Thymus (tissue), 11 donors: Measurements from ENCODE around the gene CLDN3. TPM values are rescaled to one million over a fixed set of nuclear protein-coding genes. Genes with fewer than 3 reads are reported as not detected.

Source experiments
- DNase-seq, 9 donors: peaks; one replicate each; pipeline ENCODE4 v3.0.0-alpha.2; 2013; ENCODE audit warnings: low spot score in 9 of 9, low read depth in 6 of 9, missing footprints in 1 of 9
- H3K27ac ChIP-seq, 2 donors: one replicate each; pipeline ENCODE4 v1.5.1; 2013; ENCODE audit warnings: control low read depth in 1 of 2, low read depth in 1 of 2, low read length in 1 of 2, mild to moderate bottlenecking in 1 of 2, moderate library complexity in 1 of 2
- H3K27me3 ChIP-seq, 2 donors: one replicate each; pipeline ENCODE4 v1.5.1; 2013; ENCODE audit warnings: low read length in 1 of 2; ENCODE audit not compliant: control insufficient read depth in 2 of 2, insufficient read depth in 1 of 2
- H3K36me3 ChIP-seq, 2 donors: one replicate each; pipeline ENCODE4 v1.5.1; 2013; ENCODE audit warnings: low read length in 1 of 2, mild to moderate bottlenecking in 1 of 2, moderate library complexity in 1 of 2; ENCODE audit not compliant: control insufficient read depth in 2 of 2, insufficient read depth in 2 of 2
- H3K4me1 ChIP-seq, 2 donors: one replicate each; pipeline ENCODE4 v1.5.1; 2013; ENCODE audit warnings: low read length in 2 of 2; ENCODE audit not compliant: control insufficient read depth in 2 of 2, insufficient read depth in 2 of 2
- H3K4me3 ChIP-seq, 2 donors: one replicate each; pipeline ENCODE4 v1.5.1; 2013; ENCODE audit warnings: low read length in 2 of 2, control low read depth in 1 of 2, mild to moderate bottlenecking in 1 of 2
- H3K9me3 ChIP-seq, 2 donors: one replicate each; pipeline ENCODE4 v1.5.1; 2013; ENCODE audit warnings: low read length in 1 of 2, mild to moderate bottlenecking in 1 of 2; ENCODE audit not compliant: control insufficient read depth in 2 of 2, insufficient read depth in 1 of 2
- WGBS: extraction: QIAGEN DNeasy Blood & Tissue Kit; methylation state at CpG from one replicate; pipeline ENCODE4 v1.1.7; 2013; 5-methylcytosine and 5-hydroxymethylcytosine counted together
- polyA plus RNA-seq: library from polyadenylated mRNA; stranded (reverse); fragments of 200-250 nt; gene quantifications from one replicate; pipeline ENCODE4 v1.2.3, GENCODE V29; 2013
- total RNA-seq: library from RNA; stranded (reverse); fragments of 120-200 nt; gene quantifications from one replicate; pipeline ENCODE4 v1.2.4, GENCODE V29; 2013
- donor health status: healthy.

The CLDN3 gene
- total and polyA plus RNA-seq, 2 donors: 6.0 to 20.9 TPM

GRCh38 chr7:73762659-73762999 lies 7.4 kb downstream of the CLDN3 start:
- no peaks in the 10 kb centered on the region for H3K36me3 ChIP-seq
- no peak overlapping the region for H3K27ac ChIP-seq
- WGBS: 93% methylated on average over 1 of the region's 1 CpG
- H3K4me1 ChIP-seq: no peaks in the 10 kb centered on the region
- no peak for DNase-seq
- H3K9me3 ChIP-seq: peaks cover 0 to 1% of the 10 kb centered on the region in 2 donors
- H3K4me3 ChIP-seq: no peak overlapping the region
- peaks cover 4 to 11% of the 10 kb centered on the region in 2 donors for H3K27me3 ChIP-seq

GRCh38 chr7:73761854-73762658 lies 8.0 kb downstream of the CLDN3 start:
- Histone ChIP-seq H3K27ac (no peak overlapping the region), H3K27me3 (peaks cover 0 to 7% of the 10 kb centered on the region in 2 donors), H3K4me3 (no peak overlapping the region), H3K9me3 (peaks cover 0 to 1% of the 10 kb centered on the region in 2 donors), H3K36me3 (no peaks in the 10 kb centered on the region), H3K4me1 (no peaks in the 10 kb centered on the region)
- no peak for DNase-seq
- WGBS: 68% methylated on average over 8 of the region's 8 CpGs

- H3K36me3 ChIP-seq: no peaks in the 10 kb centered on the region
- H3K4me3 ChIP-seq: no peak overlapping the region
- no peak for DNase-seq
- H3K4me1 ChIP-seq: no peaks in the 10 kb centered on the region
- WGBS: 80% methylated on average over 7 of the region's 7 CpGs
- no peak overlapping the region for H3K27ac ChIP-seq
- peaks cover 0 to 3% of the 10 kb centered on the region in 2 donors for H3K27me3 ChIP-seq
- no peaks in the 10 kb centered on the region for H3K9me3 ChIP-seq
These were observed 11.4 kb downstream of the CLDN3 start for GRCh38 chr7:73758581-73759138.

GRCh38 chr7:73749931-73750776 lies 19.9 kb downstream of the CLDN3 start:
- no peak overlapping the region for H3K4me3 ChIP-seq
- 58% methylated on average over 16 of the region's 16 CpGs for WGBS
- DNase-seq: no peak
- peaks cover 0 to 3% of the 10 kb centered on the region in 2 donors for H3K27me3 ChIP-seq
- H3K4me1 ChIP-seq: no peaks in the 10 kb centered on the region
- no peak overlapping the region for H3K27ac ChIP-seq
- no peaks in the 10 kb centered on the region for H3K36me3 ChIP-seq
- no peaks in the 10 kb centered on the region for H3K9me3 ChIP-seq

- no peak for DNase-seq
- H3K4me1 ChIP-seq: peaks cover 0 to 9% of the 10 kb centered on the region in 2 donors
- no peaks in the 10 kb centered on the region for H3K9me3 ChIP-seq
- WGBS: 74% methylated on average over 4 of the region's 4 CpGs
- H3K4me3 ChIP-seq: no peak overlapping the region
- peaks cover 0 to 28% of the 10 kb centered on the region in 2 donors for H3K27me3 ChIP-seq
- no peak overlapping the region for H3K27ac ChIP-seq
- H3K36me3 ChIP-seq: no peaks in the 10 kb centered on the region
These were observed 23.7 kb downstream of the CLDN3 start for GRCh38 chr7:73746378-73746777.

GRCh38 chr7:73742753-73743641 lies 27.1 kb downstream of the CLDN3 start:
- Histone ChIP-seq H3K36me3 (no peaks in the 10 kb centered on the region), H3K4me3 (no peak overlapping the region), H3K27me3 (peaks cover 0 to 31% of the 10 kb centered on the region in 2 donors), H3K4me1 (peaks cover 6 to 19% of the 10 kb centered on the region in 2 donors), H3K9me3 (no peaks in the 10 kb centered on the region), H3K27ac (peak overlapping the region in 1 of 2 donors; percentile 5)
- WGBS: 70% methylated on average over 35 of the region's 35 CpGs
- peak in 1 of 9 donors; percentile 25 for DNase-seq

- 78% methylated on average over 7 of the region's 7 CpGs for WGBS
- DNase-seq: no peak
- Histone ChIP-seq H3K4me3 (no peak overlapping the region), H3K4me1 (peaks cover 11 to 24% of the 10 kb centered on the region in 2 donors), H3K27me3 (peaks cover 0 to 31% of the 10 kb centered on the region in 2 donors), H3K27ac (peak overlapping the region in 1 of 2 donors; percentile 74), H3K9me3 (no peaks in the 10 kb centered on the region), H3K36me3 (peaks cover 0 to 4% of the 10 kb centered on the region in 2 donors)
These were observed 27.7 kb downstream of the CLDN3 start for GRCh38 chr7:73742338-73742752.

- Histone ChIP-seq H3K27me3 (peaks cover 0 to 31% of the 10 kb centered on the region in 2 donors), H3K9me3 (no peaks in the 10 kb centered on the region), H3K36me3 (peaks cover 5 to 8% of the 10 kb centered on the region in 2 donors), H3K27ac (no peak overlapping the region), H3K4me3 (no peak overlapping the region), H3K4me1 (peaks cover 11 to 24% of the 10 kb centered on the region in 2 donors)
- no peak for DNase-seq
- WGBS: 95% methylated on average over 5 of the region's 5 CpGs
These were observed 28.5 kb downstream of the CLDN3 start for GRCh38 chr7:73741600-73741999.
